Measurements from ENCODE around the gene SLC39A11.
"Not testable (repeated sequence)": the region's sequence is repeated elsewhere in the genome, so short reads cannot be mapped to it uniquely, and the experiment has no call there.

The SLC39A11 gene

GRCh38 chr17:72656130-72656763, 436.2 kb downstream of the SLC39A11 start:
- DNase-seq (ENCODE audit: low read depth), result no peak

DNA sequence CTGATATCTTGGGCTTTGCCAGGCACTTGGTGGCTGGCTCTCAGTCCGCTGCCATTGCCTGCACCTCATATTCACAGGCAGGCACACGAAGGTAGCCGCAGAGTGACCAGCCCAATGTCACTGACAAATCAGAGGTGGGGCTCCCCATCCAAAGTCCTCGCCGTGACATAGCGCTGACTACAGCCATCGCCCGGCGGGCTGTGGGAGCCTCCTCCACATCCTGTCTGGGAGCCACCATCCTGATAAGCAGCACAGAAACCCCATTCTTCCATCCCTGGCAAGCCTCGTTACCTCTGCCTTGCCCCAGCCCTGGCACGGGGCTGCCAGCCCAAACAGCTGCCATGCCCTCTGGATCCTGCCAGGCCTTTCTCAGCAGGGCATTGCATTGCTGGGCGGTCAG, 437.8 kb downstream of the SLC39A11 start:
- DNase-seq (ENCODE audit: low read depth), result no peak

DNA sequence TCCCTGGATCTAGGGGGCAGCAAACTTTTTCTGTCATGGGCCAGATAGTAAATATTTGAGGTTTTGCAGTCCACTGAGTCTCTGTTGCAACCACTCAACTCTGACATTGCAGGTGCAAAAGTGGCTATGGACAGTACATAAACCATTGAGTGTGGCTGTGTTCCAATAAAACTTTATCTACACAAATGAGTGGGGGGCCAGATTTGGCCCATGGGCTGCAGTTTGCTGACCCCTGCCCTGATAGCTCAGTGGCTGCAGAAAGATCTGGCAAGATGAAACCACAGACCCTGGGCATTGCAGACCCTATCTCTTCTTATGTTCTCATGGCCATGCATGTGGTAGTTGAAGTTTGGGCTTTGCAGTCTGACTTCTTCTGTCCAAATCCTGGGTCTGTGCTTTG, 440.5 kb downstream of the SLC39A11 start:
- no peak for DNase-seq (ENCODE audit: low read depth)

DNA sequence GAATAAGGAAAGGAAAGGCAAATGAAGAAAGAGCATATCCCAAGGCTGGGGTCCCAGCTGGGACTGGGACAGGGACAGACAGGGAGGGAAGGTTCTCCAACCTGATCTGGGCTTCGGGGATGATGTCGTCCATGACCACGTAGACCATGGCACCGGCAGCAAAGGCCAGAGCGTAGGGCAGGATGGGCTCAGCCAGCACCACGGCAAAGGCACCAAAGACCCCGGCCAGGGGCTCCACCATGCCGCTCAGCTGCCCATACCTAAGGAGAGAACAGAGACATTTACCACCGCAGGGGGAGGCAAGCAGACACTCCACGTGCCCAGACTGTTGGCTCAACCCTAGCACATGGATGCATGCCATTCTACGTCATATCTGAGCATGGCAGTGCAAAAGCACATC, 443.8 kb downstream of the SLC39A11 start:
- no peak for DNase-seq (ENCODE audit: low read depth)

DNA sequence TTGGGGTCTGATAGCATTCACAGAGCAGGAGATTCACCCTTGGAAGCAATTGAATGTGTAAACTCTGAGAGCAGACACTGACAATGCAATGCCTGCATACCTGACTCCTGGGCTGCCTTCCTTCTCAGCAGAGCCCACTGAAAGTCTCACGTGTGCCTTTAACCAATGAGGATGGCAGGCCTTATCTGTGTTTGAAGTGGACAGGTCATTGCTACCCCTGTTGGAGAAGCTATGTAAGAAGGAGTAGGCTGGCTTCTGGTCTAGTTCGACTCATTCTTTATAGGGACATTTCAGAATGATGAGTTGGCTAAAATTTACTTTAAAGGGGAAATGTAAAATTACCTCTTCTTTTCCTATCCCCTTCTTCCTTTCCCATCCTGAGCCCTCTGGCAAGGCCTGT, 446.3 kb downstream of the SLC39A11 start:
- DNase-seq (ENCODE audit: low read depth), result peak; percentile 3

DNA sequence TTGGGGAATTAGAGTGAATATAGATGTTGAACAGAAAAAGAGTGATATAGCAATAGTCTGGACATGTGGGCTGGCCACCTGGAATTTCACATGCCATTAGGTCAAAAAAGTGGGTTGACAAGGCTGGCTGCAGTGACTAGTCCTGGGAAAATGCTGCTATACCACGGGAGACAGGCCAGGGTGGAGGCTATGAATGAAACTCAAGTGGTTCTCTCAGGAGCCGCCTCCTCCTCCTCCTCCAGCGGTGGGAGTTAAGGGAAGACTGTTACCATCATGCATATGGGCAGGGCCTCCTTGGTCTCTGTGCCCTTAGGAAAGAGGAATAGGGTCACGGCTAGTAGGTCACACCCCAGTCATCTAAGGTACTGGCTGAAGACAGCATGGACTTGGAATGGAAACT, 448.0 kb downstream of the SLC39A11 start:
- DNase-seq (ENCODE audit: low read depth), result no peak

DNA sequence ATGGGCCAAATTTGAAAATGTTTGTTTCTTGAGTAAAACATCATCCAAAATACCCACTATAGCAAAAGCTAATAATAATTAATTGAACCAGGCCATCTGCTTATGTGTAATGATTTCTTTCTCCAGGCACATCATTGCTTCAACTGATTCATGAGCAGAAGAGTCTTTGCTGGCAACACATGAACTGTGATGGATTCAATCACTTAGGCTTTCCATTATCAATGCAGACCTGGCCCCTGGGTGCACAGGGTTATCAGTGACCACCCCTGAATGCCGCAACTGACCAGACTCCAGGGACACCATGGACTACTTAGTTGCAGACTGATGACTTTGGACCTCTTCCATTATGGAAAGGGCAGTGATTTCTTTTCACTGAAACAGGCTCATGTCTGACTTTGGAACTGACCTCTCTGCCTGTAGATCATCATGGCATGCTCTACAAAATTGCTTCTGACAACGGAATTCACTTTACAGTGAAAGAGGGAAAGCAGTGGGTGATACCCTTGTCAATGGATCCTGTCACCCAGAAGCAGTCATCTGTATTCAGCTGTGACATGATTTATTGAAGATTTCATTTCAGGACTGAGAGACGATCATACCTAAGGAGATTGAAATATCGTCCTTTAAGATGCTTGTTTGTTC, 448.8 kb downstream of the SLC39A11 start:
- no peak for DNase-seq (ENCODE audit: low read depth)

GRCh38 chr17:72642720-72643119, 449.8 kb downstream of the SLC39A11 start:
- DNase-seq (ENCODE audit: low read depth), result no peak

DNA sequence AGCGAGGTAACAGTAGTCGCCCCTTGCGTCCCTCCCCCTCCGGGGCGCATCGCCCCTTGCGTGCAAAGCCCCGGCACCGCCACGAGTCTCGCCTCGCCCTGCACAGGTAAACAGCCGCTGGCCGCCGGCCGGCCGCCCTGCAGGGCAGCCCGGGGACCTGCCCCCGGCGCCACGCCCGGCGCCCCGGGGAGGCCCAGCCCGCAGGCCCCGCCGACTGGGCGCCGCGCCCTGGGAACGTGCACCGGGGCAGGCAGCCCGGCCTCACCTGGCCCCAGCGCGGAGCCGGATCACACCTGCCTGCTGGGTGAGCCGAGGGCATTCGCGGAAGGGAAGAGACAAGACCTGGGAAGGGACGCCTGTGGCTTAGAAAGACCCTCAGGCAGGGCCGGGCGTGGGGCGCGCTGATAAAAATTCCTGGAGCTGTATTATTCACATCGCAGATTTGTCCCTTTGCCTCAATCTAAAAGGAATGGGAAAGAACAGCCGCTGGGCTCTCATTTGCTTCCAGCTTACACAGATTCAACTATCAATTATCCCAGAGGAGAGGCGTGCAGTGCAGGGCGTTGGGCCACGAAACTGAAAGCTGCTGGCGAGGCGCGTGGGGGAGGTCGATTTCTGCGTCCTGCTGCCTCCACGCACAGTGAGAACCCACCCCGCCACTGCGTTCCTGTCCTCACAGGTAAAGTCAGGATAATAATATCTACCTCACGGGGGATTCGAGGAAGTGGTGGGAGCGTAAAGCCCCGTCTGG, 451.9 kb downstream of the SLC39A11 start:
- DNase-seq (ENCODE audit: low read depth), result no peak

DNA sequence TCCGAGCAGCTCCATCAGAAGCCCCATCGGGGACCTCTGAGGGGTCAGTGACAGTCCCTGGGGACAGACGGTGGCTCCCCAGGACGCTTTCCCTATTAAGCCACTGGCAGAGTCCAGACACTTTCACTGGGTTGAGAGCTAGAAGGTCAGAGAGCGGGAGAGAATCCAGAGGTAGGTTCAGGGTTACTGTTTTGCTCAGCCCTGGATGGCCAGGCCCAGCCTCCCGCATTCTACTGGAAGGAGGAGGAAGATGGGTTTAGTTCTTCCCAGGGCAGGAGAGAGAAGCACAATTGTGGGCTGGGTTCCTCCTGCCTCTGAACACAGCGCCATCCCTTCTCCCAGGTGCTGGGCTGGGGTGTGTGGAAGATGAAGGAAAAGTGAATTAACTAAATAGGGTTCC, 452.8 kb downstream of the SLC39A11 start:
- no peak for DNase-seq (ENCODE audit: low read depth)

DNA sequence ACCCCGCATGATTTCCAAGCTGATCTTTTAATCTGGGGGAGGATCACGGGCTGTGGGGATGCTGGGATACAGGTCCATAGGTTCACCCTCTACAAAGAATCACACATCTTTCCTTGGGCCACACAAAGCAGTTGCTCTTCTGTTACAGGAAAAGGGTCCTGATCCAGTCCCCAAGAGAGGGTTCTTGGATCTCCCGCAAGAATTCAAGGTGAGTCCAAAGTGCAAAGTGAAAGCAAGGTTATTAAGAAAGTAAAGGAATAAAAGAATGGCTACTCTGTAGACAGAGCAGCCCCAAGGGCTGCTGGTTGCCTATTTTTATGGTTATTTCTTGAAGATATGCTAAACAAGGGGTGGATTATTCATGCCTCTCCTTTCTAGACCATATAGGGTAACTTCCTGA, 453.6 kb downstream of the SLC39A11 start:
- DNase-seq (ENCODE audit: low read depth), result not testable (repeated sequence)

- no peak for DNase-seq (ENCODE audit: low read depth)
Measured at GRCh38 chr17:72635034-72635635, 457.4 kb downstream of the SLC39A11 start.

DNA sequence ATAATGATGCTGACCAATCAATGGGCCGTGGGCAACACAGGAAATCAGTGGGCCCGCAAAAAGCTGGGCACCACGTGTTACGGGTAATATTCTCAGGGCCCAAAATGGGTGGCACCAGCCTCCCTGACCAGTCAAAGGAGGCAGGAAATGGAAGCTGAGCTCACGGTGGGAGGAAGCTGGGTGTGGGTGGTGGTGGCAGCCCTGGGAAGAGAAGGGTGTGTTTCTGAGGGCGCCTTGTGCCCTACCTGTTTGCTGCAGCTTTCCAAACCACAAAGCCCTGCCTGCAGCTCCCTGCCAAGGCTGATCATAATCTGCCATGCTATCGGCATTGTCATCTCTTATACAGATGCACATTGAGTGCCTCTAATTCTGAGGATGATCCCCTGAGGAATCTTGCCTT, 457.9 kb downstream of the SLC39A11 start:
- DNase-seq (ENCODE audit: low read depth), result no peak

GRCh38 chr17:72631949-72632684, 460.4 kb downstream of the SLC39A11 start:
- DNase-seq (ENCODE audit: low read depth), result no peak

DNA sequence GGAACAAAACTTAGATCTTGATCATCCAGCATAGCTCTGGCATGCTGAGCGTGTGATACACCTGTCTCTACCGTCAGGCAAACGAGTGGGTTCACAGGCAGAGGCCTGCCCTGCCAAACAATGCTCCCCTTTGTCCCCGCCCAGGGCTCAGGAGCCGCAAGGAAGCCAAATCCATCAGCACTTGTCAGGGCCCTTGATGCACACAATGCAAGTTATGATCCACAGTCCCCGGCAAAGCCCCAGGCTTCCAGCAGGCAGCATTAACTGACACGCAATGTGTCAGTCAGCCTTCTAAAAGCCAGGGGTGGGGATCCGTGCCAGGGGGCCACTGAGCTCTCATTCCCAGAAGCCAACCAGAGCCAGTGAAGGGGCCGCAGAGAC, 460.9 kb downstream of the SLC39A11 start:
- no peak for DNase-seq (ENCODE audit: low read depth)

GRCh38 chr17:72624652-72625051, 467.8 kb downstream of the SLC39A11 start:
- no peak for DNase-seq (ENCODE audit: low read depth)

- DNase-seq (ENCODE audit: low read depth), result no peak
Measured at GRCh38 chr17:72624226-72624625, 468.3 kb downstream of the SLC39A11 start.

DNA sequence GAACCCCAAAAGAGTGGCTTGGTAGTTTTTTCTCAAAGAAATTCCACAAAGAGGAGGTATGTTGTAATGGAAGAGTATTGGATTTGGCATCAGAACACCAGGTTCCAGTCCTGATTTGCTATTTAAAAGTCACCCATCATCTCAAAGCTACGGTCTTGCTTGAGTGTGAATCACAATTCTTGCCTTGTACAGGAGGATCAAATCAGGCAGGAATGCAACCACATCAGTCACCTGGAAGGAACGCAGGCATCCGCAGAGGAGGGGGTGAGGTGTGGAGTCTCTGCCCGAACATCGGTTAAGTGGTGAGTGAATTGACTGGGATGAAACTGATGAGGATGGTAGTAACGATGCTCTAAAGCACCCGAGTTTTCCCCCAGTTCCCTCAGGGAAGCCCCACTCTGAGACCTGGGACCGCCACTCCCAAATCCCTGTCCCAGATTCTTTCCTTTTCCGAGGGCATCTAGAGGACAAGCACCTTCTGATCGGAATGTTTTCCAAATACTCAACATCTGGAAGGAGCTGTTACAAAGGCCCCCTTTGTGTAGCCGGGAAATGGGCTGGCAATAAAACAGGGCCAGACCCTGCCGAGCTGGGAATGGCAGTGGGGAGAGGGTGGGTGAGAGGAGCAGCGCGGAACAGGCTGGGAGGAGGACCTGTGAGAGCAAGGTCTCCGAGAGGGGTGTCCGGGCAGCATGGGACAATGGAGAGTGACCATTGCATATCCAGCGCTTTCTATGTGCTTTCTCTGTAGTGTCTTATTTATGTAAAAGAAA, 469.6 kb downstream of the SLC39A11 start:
- no peak for DNase-seq (ENCODE audit: low read depth)

DNA sequence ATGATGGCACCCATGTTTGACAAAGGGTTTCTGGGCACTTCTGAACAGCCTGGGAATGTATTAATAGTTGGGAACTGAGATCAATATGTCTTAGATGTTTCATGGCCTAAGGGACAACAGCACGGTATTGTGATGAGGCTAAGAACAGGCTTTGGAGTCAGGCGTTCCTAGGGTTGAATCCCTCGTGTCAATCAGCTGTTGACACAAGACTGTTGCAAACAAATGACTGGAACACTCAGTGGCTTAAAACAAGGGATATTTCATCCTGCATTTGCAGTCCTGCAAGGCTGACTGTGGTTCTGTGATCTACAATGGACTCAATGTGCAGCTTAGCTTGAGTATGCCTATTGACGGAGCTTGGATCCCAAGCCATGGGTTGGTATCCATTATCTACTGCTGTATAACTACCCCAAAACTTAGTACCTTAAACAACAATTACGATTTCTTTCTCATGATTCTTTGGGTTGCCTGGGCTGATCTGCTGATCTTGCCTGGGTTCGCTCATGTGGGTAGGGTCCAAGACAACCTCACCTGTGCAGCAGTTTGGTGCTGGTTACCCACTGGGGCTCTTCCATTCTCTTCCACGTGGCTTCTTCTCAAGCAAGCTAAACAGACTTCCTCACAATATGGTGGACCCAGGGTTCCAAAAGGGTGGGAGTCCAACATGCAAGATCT, 472.4 kb downstream of the SLC39A11 start:
- DNase-seq (ENCODE audit: low read depth), result no peak

GRCh38 chr17:72618001-72618509, 474.4 kb downstream of the SLC39A11 start:
- DNase-seq (ENCODE audit: low read depth), result no peak

DNA sequence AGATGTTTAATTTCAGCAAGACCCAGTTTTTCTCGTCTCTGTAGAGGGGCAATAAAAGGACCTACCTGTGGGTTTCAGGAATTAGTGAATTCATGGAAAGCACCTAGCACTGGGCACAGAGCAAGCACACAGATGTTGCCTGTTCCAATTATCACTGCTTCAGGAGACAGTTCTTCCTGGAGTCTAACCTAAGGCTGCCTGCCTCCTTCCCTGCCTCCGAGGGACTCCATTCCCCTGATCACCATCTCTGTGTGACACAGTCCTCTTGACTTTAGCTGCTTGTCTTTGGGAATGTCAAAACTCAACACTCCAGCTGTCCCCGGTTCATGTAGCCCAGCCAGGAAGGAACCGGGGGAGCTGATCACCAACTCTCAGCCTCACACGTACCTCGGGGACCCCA, 474.9 kb downstream of the SLC39A11 start:
- no peak for DNase-seq (ENCODE audit: low read depth)

Measured in amniotic epithelial cell (primary cell).